Epithelial cell of proximal tubule (primary cell): ENCODE measurements around the gene NKTR. TPM values are rescaled to one million over a fixed set of nuclear protein-coding genes. Genes with fewer than 3 reads are reported as not detected.

ENCODE experiments used
- DNase-seq: peaks from one replicate; pipeline ENCODE4 v3.0.0-alpha.2; 2011; ENCODE audit warnings: low read depth
- H3K4me3 ChIP-seq: 2 replicates; pipeline ENCODE4 v1.5.1; 2011; ENCODE audit warnings: low read depth, mild to moderate bottlenecking, low read length
- CTCF ChIP-seq: conservative IDR thresholded peaks from 2 replicates; pipeline ENCODE4 v1.5.1; 2012; ENCODE audit warnings: low read depth, mild to moderate bottlenecking, low read length
- total RNA-seq: library from RNA; depleted of rRNA; stranded (reverse); fragments of >200 nt; gene quantifications from 2 replicates; pipeline ENCODE4 v1.2.3, GENCODE V29; 2015

Gene NKTR
- total RNA-seq, 1 donor from 2014 or later = 24.3 TPM

- TF ChIP-seq CTCF = no peak
- DNase-seq = no peak
- no peak overlapping the region for H3K4me3 ChIP-seq
Measured at GRCh38 chr3:42612217-42612616, 11.7 kb downstream of the NKTR start.

- no peak for TF ChIP-seq CTCF
- no peak for DNase-seq
- H3K4me3 ChIP-seq = no peak overlapping the region
Measured at GRCh38 chr3:42612928-42613327, 12.4 kb downstream of the NKTR start.

GRCh38 chr3:42613462-42613861 is 13.0 kb downstream of the NKTR start:
- no peak overlapping the region for H3K4me3 ChIP-seq
- no peak for DNase-seq
- peak; percentile 51 for TF ChIP-seq CTCF

GRCh38 chr3:42631620-42632019 is 31.1 kb downstream of the NKTR start:
- TF ChIP-seq CTCF = no peak
- no peak overlapping the region for H3K4me3 ChIP-seq
- DNase-seq = no peak

GRCh38 chr3:42632146-42632545 is 31.7 kb downstream of the NKTR start:
- no peak for TF ChIP-seq CTCF
- no peak overlapping the region for H3K4me3 ChIP-seq
- peak; percentile 19 for DNase-seq

- DNase-seq = no peak
- no peak overlapping the region for H3K4me3 ChIP-seq
- no peak for TF ChIP-seq CTCF
Measured at GRCh38 chr3:42633544-42633943, 33.1 kb downstream of the NKTR start.

- no peak for DNase-seq
- TF ChIP-seq CTCF = no peak
- H3K4me3 ChIP-seq = no peak overlapping the region
Measured at GRCh38 chr3:42635111-42635510, 34.6 kb downstream of the NKTR start.
